KMS-11 (cell line): Measurements from ENCODE around the gene IFFO2.

Source experiments
- H2AFZ ChIP-seq: fragments of 200-600 bp; sonication (generic); 2 replicates; pipeline ENCODE4 v1.6.1; 2016; ENCODE audit warnings: antibody characterized with exemption, mixed run types, low read depth
- H3K27ac ChIP-seq: fragments of 200-600 bp; sonication (generic); 2 replicates; pipeline ENCODE4 v1.6.1; 2016; ENCODE audit warnings: mild to moderate bottlenecking, mixed run types
- H3K27me3 ChIP-seq: fragments of 200-600 bp; sonication (generic); 2 replicates; pipeline ENCODE4 v1.6.1; 2017; ENCODE audit warnings: mild to moderate bottlenecking, low read depth, mixed run types, moderate library complexity; ENCODE audit not compliant: insufficient read depth
- H3K36me3 ChIP-seq: fragments of 200-600 bp; sonication (generic); 2 replicates; pipeline ENCODE4 v1.6.1; 2017; ENCODE audit warnings: mild to moderate bottlenecking, mixed run types; ENCODE audit not compliant: insufficient read depth
- H3K4me1 ChIP-seq: fragments of 200-600 bp; sonication (generic); 2 replicates; pipeline ENCODE4 v1.6.1; 2016; ENCODE audit warnings: mild to moderate bottlenecking, low read depth, mixed run types; ENCODE audit not compliant: poor library complexity, severe bottlenecking
- H3K4me2 ChIP-seq: fragments of 200-600 bp; sonication (generic); 2 replicates; pipeline ENCODE4 v1.7.0; 2016; ENCODE audit warnings: mild to moderate bottlenecking, mixed run types
- H3K4me3 ChIP-seq: fragments of 200-600 bp; sonication (generic); IDR thresholded peaks from 2 replicates; pipeline ENCODE4 v1.6.1; 2017; ENCODE audit warnings: low read depth, low read length, mixed read lengths; ENCODE audit not compliant: insufficient read depth
- H3K79me2 ChIP-seq: fragments of 200-600 bp; sonication (generic); 2 replicates; pipeline ENCODE4 v1.6.1; 2016; ENCODE audit warnings: low read depth, mixed run types; ENCODE audit not compliant: insufficient read depth
- H3K9ac ChIP-seq: fragments of 200-600 bp; sonication (generic); 2 replicates; pipeline ENCODE4 v1.6.1; 2016; ENCODE audit warnings: mild to moderate bottlenecking, mixed run types
- H4K20me1 ChIP-seq: fragments of 200-600 bp; sonication (generic); 2 replicates; pipeline ENCODE4 v1.6.1; 2016; ENCODE audit warnings: mild to moderate bottlenecking, mixed run types; ENCODE audit not compliant: insufficient read depth
- CTCF ChIP-seq: fragments of 200-600 bp; sonication (generic); conservative IDR thresholded peaks from 2 replicates; pipeline ENCODE4 v1.6.1; 2017; ENCODE audit warnings: low read depth, mild to moderate bottlenecking, antibody characterized with exemption, low read length, moderate library complexity, mixed read lengths

IFFO2 gene

GRCh38 chr1:18858070-18858688 lies 98.3 kb downstream of the IFFO2 start:
- H3K79me2 ChIP-seq = no peaks in the 10 kb centered on the region
- H2AFZ ChIP-seq = no peak overlapping the region
- H4K20me1 ChIP-seq = no peaks in the 10 kb centered on the region

GRCh38 chr1:18856435-18856834 lies 100.0 kb downstream of the IFFO2 start:
- no peak overlapping the region for H2AFZ ChIP-seq
- H3K9ac ChIP-seq = no peak overlapping the region
- H3K27me3 ChIP-seq = peaks cover 9% of the 10 kb centered on the region; the same call in 1 of the 2 replicates
- H3K4me1 ChIP-seq = no peaks in the 10 kb centered on the region
- TF ChIP-seq CTCF = no peak
- no peaks in the 10 kb centered on the region for H3K79me2 ChIP-seq
- H3K36me3 ChIP-seq = no peaks in the 10 kb centered on the region
- no peaks in the 10 kb centered on the region for H4K20me1 ChIP-seq
- H3K4me3 ChIP-seq = no peak overlapping the region
- H3K4me2 ChIP-seq = no peak overlapping the region
- no peak overlapping the region for H3K27ac ChIP-seq

More at GRCh38 chr1:18858070-18858688, 98.3 kb downstream of the IFFO2 start:
- no peak overlapping the region for H3K4me3 ChIP-seq
- no peak for TF ChIP-seq CTCF
- peaks cover 11% of the 10 kb centered on the region; the same call in 1 of the 2 replicates for H3K27me3 ChIP-seq
- no peaks in the 10 kb centered on the region for H3K36me3 ChIP-seq
- no peak overlapping the region for H3K27ac ChIP-seq
- H3K4me1 ChIP-seq = no peaks in the 10 kb centered on the region
- no peak overlapping the region for H3K4me2 ChIP-seq
- H3K9ac ChIP-seq = no peak overlapping the region

GRCh38 chr1:18855573-18855972 lies 100.9 kb downstream of the IFFO2 start:
- Histone ChIP-seq H3K9ac (no peak overlapping the region), H4K20me1 (no peaks in the 10 kb centered on the region), H3K36me3 (no peaks in the 10 kb centered on the region), H3K4me1 (no peaks in the 10 kb centered on the region), H3K27ac (no peak overlapping the region), H3K4me2 (no peak overlapping the region), H3K27me3 (peaks cover 5% of the 10 kb centered on the region; the same call in 1 of the 2 replicates), H2AFZ (no peak overlapping the region), H3K4me3 (no peak overlapping the region), H3K79me2 (no peaks in the 10 kb centered on the region)
- TF ChIP-seq CTCF = no peak

GRCh38 chr1:18854331-18855025 lies 102.0 kb downstream of the IFFO2 start:
- Histone ChIP-seq H3K27me3 (peaks cover 3% of the 10 kb centered on the region; the same call in 1 of the 2 replicates), H3K79me2 (no peaks in the 10 kb centered on the region), H2AFZ (no peak overlapping the region), H3K27ac (no peak overlapping the region), H3K4me2 (no peak overlapping the region), H3K4me3 (no peak overlapping the region), H3K4me1 (no peaks in the 10 kb centered on the region), H4K20me1 (no peaks in the 10 kb centered on the region), H3K9ac (no peak overlapping the region), H3K36me3 (no peaks in the 10 kb centered on the region)
- TF ChIP-seq CTCF = no peak
